ENCODE data around the gene SNAP29.
"Not testable (repeated sequence)": the region's sequence is repeated elsewhere in the genome, so short reads cannot be mapped to it uniquely, and the experiment has no call there.

Gene SNAP29

DNA sequence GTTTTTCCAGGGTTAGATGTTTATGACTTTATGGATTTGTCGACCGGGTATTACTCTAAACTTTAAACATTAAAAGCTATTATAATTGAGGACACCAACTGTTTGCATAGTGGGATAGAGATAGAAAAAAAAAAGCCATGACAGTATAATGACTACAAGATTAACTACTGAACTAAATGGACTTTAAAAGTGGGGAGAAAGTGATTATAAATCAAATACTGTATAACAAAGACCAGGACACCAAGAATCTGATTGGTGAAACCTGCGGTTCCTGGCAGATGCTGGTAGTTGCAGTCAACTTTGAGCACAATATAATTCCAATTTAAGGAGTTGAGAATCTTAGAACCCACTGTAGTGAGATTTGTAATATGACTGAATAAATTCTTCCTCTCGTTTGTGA, 60.9 kb downstream of the SNAP29 start:
- Histone ChIP-seq H3K4me3 (ENCODE audit: low read depth, low read length) (peak overlapping the region; percentile 94), H3K27ac (ENCODE audit: low read depth, low read length) (peak overlapping the region; percentile 57), H3K9ac (ENCODE audit: low read depth, low read length) (no peak overlapping the region), H3K27me3 (ENCODE audit: control insufficient read depth, insufficient read depth, low read length) (no peaks in the 10 kb centered on the region), H3K36me3 (ENCODE audit: control insufficient read depth, insufficient read depth, low read length) (peaks cover 3% of the 10 kb centered on the region; the same call in 1 of the 2 replicates), H3K4me1 (ENCODE audit: control insufficient read depth, insufficient read depth, low read length) (peaks cover 18% of the 10 kb centered on the region), H3K9me3 (ENCODE audit: control insufficient read depth, insufficient read depth, low read length) (no peaks in the 10 kb centered on the region)

GRCh38 chr22:20920881-20921203, 62.0 kb downstream of the SNAP29 start:
- Histone ChIP-seq H3K4me3 (ENCODE audit: low read depth, low read length) (peak overlapping the region; percentile 94), H3K9ac (ENCODE audit: low read depth, low read length) (no peak overlapping the region), H3K9me3 (ENCODE audit: control insufficient read depth, insufficient read depth, low read length) (no peaks in the 10 kb centered on the region), H3K36me3 (ENCODE audit: control insufficient read depth, insufficient read depth, low read length) (peaks cover 3% of the 10 kb centered on the region; the same call in 1 of the 2 replicates), H3K27ac (ENCODE audit: low read depth, low read length) (no peak overlapping the region), H3K27me3 (ENCODE audit: control insufficient read depth, insufficient read depth, low read length) (no peaks in the 10 kb centered on the region), H3K4me1 (ENCODE audit: control insufficient read depth, insufficient read depth, low read length) (peaks cover 26% of the 10 kb centered on the region)

DNA sequence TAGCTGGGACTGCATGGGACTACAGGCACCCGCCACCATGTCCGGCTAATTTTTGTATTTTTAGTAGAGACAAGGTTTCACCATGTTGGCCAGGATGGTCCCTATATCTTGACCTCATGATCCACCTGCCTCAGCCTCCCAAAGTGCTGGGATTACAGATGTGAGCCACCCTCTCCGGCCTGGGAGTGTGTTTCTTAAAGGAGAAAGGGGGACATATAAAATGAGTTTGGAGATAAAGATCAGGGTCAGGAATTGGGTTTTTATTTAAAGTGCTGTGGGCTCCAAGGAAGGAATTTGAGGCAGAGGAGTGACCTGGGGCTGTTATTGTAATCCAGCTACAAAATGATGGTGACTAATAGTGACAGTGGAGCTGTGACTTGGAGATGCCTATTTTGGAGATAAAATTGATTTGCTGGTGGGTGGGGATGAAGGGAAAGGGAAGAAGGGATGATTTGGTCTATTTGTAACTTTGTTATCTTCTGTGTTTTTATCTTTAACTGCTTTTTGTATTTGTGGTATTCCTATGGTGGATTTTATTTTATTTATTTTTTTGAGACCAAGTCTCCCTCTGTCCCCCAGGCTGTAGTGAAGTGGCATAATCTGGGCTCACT, 63.4 kb downstream of the SNAP29 start:
- H3K9ac ChIP-seq (ENCODE audit: low read depth, low read length): no peak overlapping the region

DNA sequence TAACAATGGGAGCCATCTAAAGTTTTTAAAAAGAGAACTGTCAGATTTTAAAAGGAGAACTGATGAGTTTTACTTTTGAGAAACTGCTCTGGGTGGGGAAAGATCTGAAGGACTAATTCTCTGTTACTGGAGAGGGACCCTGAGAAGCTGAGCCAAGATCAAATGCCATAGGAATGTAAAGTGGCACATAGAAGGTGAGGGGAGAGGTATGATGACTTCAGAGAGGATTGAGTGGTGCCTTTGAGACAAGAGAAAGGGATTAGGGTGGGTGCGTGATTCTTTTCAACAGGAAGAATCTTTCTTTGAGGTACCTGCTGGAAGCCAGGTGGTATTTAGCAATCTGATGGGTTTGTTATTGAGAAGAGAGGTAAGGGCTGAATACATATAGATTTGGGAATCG, 67.4 kb downstream of the SNAP29 start:
- Histone ChIP-seq H3K4me1 (ENCODE audit: control insufficient read depth, insufficient read depth, low read length) (peaks cover 22% of the 10 kb centered on the region), H3K27ac (ENCODE audit: low read depth, low read length) (peak overlapping the region; percentile 65), H3K27me3 (ENCODE audit: control insufficient read depth, insufficient read depth, low read length) (no peaks in the 10 kb centered on the region), H3K9me3 (ENCODE audit: control insufficient read depth, insufficient read depth, low read length) (no peaks in the 10 kb centered on the region), H3K9ac (ENCODE audit: low read depth, low read length) (no peak overlapping the region), H3K4me3 (ENCODE audit: low read depth, low read length) (no peak overlapping the region), H3K36me3 (ENCODE audit: control insufficient read depth, insufficient read depth, low read length) (no peaks in the 10 kb centered on the region; the same call in 1 of the 2 replicates)

More for the DNA sequence above, 63.4 kb downstream of the SNAP29 start:
- H3K27me3 ChIP-seq (ENCODE audit: control insufficient read depth, insufficient read depth, low read length): no peaks in the 10 kb centered on the region
- H3K27ac ChIP-seq (ENCODE audit: low read depth, low read length): no peak overlapping the region
- no peak overlapping the region for H3K4me3 ChIP-seq (ENCODE audit: low read depth, low read length)
- no peaks in the 10 kb centered on the region for H3K9me3 ChIP-seq (ENCODE audit: control insufficient read depth, insufficient read depth, low read length)
- H3K36me3 ChIP-seq (ENCODE audit: control insufficient read depth, insufficient read depth, low read length): peaks cover 3% of the 10 kb centered on the region; the same call in 1 of the 2 replicates
- H3K4me1 ChIP-seq (ENCODE audit: control insufficient read depth, insufficient read depth, low read length): peaks cover 35% of the 10 kb centered on the region

GRCh38 chr22:20927940-20928572, 69.2 kb downstream of the SNAP29 start:
- Histone ChIP-seq H3K27me3 (ENCODE audit: control insufficient read depth, insufficient read depth, low read length) (no peaks in the 10 kb centered on the region), H3K9me3 (ENCODE audit: control insufficient read depth, insufficient read depth, low read length) (no peaks in the 10 kb centered on the region), H3K9ac (ENCODE audit: low read depth, low read length) (no peak overlapping the region), H3K4me3 (ENCODE audit: low read depth, low read length) (no peak overlapping the region), H3K36me3 (ENCODE audit: control insufficient read depth, insufficient read depth, low read length) (no peaks in the 10 kb centered on the region), H3K27ac (ENCODE audit: low read depth, low read length) (no peak overlapping the region), H3K4me1 (ENCODE audit: control insufficient read depth, insufficient read depth, low read length) (peaks cover 16% of the 10 kb centered on the region)

DNA sequence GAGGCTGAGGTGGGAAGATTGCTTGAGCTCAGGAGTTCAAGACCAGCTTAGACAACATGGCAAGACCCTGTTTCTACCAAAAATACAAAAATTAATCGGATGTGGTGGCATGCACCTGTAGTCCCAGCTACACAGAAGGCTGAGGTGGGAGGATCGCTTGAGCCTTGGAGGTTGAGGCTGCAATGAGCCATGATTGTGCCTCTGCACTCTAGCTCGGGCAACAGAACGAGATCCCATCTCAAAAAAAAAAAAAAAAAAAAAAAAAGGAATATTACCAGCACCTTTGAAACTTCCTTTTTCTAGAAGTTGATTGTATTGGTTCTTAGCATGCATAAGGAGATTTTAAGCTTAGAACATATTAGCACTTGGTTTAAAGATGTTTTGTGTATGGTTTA, 69.8 kb downstream of the SNAP29 start:
- no peak overlapping the region for H3K4me3 ChIP-seq (ENCODE audit: low read depth, low read length)
- H3K36me3 ChIP-seq (ENCODE audit: control insufficient read depth, insufficient read depth, low read length): peaks cover 1% of the 10 kb centered on the region

GRCh38 chr22:20930004-20930403, 71.2 kb downstream of the SNAP29 start:
- H3K4me1 ChIP-seq (ENCODE audit: control insufficient read depth, insufficient read depth, low read length): peaks cover 16% of the 10 kb centered on the region
- H3K36me3 ChIP-seq (ENCODE audit: control insufficient read depth, insufficient read depth, low read length): peaks cover 15% of the 10 kb centered on the region
- H3K9ac ChIP-seq (ENCODE audit: low read depth, low read length): no peak overlapping the region
- no peaks in the 10 kb centered on the region for H3K27me3 ChIP-seq (ENCODE audit: control insufficient read depth, insufficient read depth, low read length)
- no peaks in the 10 kb centered on the region for H3K9me3 ChIP-seq (ENCODE audit: control insufficient read depth, insufficient read depth, low read length)
- H3K4me3 ChIP-seq (ENCODE audit: low read depth, low read length): no peak overlapping the region
- H3K27ac ChIP-seq (ENCODE audit: low read depth, low read length): no peak overlapping the region

More for the DNA sequence above, 69.8 kb downstream of the SNAP29 start:
- Histone ChIP-seq H3K9me3 (ENCODE audit: control insufficient read depth, insufficient read depth, low read length) (no peaks in the 10 kb centered on the region), H3K9ac (ENCODE audit: low read depth, low read length) (no peak overlapping the region), H3K4me1 (ENCODE audit: control insufficient read depth, insufficient read depth, low read length) (peaks cover 16% of the 10 kb centered on the region), H3K27ac (ENCODE audit: low read depth, low read length) (no peak overlapping the region), H3K27me3 (ENCODE audit: control insufficient read depth, insufficient read depth, low read length) (no peaks in the 10 kb centered on the region)

- Histone ChIP-seq H3K4me1 (ENCODE audit: control insufficient read depth, insufficient read depth, low read length) (peaks cover 13% of the 10 kb centered on the region), H3K36me3 (ENCODE audit: control insufficient read depth, insufficient read depth, low read length) (peaks cover 18% of the 10 kb centered on the region)
- not testable (repeated sequence) for H3K9ac ChIP-seq (ENCODE audit: low read depth, low read length); H3K9me3 ChIP-seq (ENCODE audit: control insufficient read depth, insufficient read depth, low read length); H3K27ac ChIP-seq (ENCODE audit: low read depth, low read length); H3K4me3 ChIP-seq (ENCODE audit: low read depth, low read length); H3K27me3 ChIP-seq (ENCODE audit: control insufficient read depth, insufficient read depth, low read length)
Measured at GRCh38 chr22:20930435-20930834, 71.6 kb downstream of the SNAP29 start.

- peaks cover 23% of the 10 kb centered on the region for H3K36me3 ChIP-seq (ENCODE audit: control insufficient read depth, insufficient read depth, low read length)
- H3K9me3 ChIP-seq (ENCODE audit: control insufficient read depth, insufficient read depth, low read length): no peaks in the 10 kb centered on the region
- H3K4me3 ChIP-seq (ENCODE audit: low read depth, low read length): no peak overlapping the region
- no peak overlapping the region for H3K9ac ChIP-seq (ENCODE audit: low read depth, low read length)
- no peaks in the 10 kb centered on the region for H3K27me3 ChIP-seq (ENCODE audit: control insufficient read depth, insufficient read depth, low read length)
- H3K27ac ChIP-seq (ENCODE audit: low read depth, low read length): no peak overlapping the region
- H3K4me1 ChIP-seq (ENCODE audit: control insufficient read depth, insufficient read depth, low read length): peaks cover 5% of the 10 kb centered on the region
Measured at GRCh38 chr22:20931126-20931654, 72.4 kb downstream of the SNAP29 start.

DNA sequence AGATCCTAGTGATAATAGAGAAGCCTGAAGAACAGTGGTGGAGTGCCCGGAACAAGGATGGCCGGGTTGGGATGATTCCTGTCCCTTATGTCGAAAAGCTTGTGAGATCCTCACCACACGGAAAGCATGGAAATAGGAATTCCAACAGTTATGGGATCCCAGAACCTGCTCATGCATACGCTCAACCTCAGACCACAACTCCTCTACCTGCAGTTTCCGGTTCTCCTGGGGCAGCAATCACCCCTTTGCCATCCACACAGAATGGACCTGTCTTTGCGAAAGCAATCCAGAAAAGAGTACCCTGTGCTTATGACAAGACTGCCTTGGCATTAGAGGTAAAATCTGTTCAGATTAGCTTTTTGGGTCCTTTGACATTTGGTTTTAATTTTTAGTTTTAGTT, 75.1 kb downstream of the SNAP29 start:
- Histone ChIP-seq H3K27ac (ENCODE audit: low read depth, low read length) (no peak overlapping the region), H3K4me1 (ENCODE audit: control insufficient read depth, insufficient read depth, low read length) (no peaks in the 10 kb centered on the region; the same call in 1 of the 2 replicates), H3K4me3 (ENCODE audit: low read depth, low read length) (no peak overlapping the region), H3K9ac (ENCODE audit: low read depth, low read length) (no peak overlapping the region), H3K27me3 (ENCODE audit: control insufficient read depth, insufficient read depth, low read length) (no peaks in the 10 kb centered on the region), H3K9me3 (ENCODE audit: control insufficient read depth, insufficient read depth, low read length) (no peaks in the 10 kb centered on the region), H3K36me3 (ENCODE audit: control insufficient read depth, insufficient read depth, low read length) (peaks cover 39% of the 10 kb centered on the region)

- not testable (repeated sequence) for H3K9me3 ChIP-seq (ENCODE audit: control insufficient read depth, insufficient read depth, low read length); H3K4me3 ChIP-seq (ENCODE audit: low read depth, low read length); H3K27ac ChIP-seq (ENCODE audit: low read depth, low read length); H3K27me3 ChIP-seq (ENCODE audit: control insufficient read depth, insufficient read depth, low read length); H3K4me1 ChIP-seq (ENCODE audit: control insufficient read depth, insufficient read depth, low read length); H3K9ac ChIP-seq (ENCODE audit: low read depth, low read length)
- H3K36me3 ChIP-seq (ENCODE audit: control insufficient read depth, insufficient read depth, low read length): peaks cover 39% of the 10 kb centered on the region
Measured at GRCh38 chr22:20935049-20935448, 76.2 kb downstream of the SNAP29 start.

Measured in HUES48 (cell line).